Myocyte (in vitro differentiated cells): ENCODE measurements around the gene SLC8A1. TPM values are rescaled to one million over a fixed set of nuclear protein-coding genes. Genes with fewer than 3 reads are reported as not detected.
A peak's percentile ranks its signal among the peaks of the same experiment; 100 is the strongest.

Source experiments
- DNase-seq: peaks from one replicate; pipeline ENCODE4 v3.0.0-alpha.2; 2012; ENCODE audit warnings: low read depth
- total RNA-seq: library from RNA; depleted of rRNA; stranded (reverse); fragments of >200 nt; gene quantifications from 2 replicates; pipeline ENCODE4 v1.2.3, GENCODE V29; 2014

The SLC8A1 gene
- total RNA-seq, 1 donor from 2014 or later = 5.2 TPM

GRCh38 chr2:40458271-40458794 lies 6.4 kb upstream of the SLC8A1 start:
- DNase-seq = peak; percentile 96

- DNase-seq = peak; percentile 72
These were observed 5.9 kb upstream of the SLC8A1 start for GRCh38 chr2:40457837-40458236.

GRCh38 chr2:40457366-40457765 lies 5.5 kb upstream of the SLC8A1 start:
- DNase-seq = no peak

DNA sequence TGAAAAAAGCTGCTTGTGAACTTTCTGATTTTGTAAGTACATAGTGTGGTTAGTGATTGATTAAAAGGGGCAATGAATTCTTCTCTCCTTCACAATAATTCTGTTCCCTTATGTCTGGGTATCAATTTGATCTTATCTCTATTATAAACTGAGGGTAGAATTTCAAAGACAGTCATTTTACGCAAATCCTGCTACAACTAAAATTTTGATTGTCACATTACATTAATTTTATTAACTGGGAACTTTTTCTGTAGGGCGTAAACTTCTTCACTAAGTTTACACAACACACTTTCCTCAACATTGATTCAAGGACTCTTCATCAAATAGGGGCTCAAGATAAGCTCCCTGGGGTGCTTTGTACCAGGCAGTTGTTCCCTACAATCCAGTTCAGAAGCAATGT lies 5.0 kb upstream of the SLC8A1 start:
- DNase-seq = no peak

- DNase-seq = no peak
These were observed 3.8 kb upstream of the SLC8A1 start for GRCh38 chr2:40455661-40456060.

DNA sequence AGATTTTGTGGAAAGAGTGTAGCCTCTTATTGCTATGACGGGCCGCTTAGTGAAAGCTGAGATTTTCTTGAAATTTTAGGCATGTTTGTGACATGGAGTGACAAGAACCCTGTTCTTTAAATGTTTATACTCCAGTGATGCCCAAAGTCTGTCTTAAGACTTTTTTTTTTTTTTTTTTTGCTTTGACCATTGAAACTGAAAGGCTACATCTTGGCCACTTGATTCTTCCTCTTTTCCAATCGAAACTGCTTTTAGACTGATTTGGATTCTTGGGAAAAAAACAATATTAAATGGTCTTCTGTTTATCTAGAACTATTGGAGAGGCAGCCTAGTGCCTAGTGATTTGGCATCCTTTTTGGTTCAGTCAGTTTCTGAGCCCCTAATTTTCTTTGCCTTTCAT lies 2.4 kb upstream of the SLC8A1 start:
- DNase-seq = no peak

DNA sequence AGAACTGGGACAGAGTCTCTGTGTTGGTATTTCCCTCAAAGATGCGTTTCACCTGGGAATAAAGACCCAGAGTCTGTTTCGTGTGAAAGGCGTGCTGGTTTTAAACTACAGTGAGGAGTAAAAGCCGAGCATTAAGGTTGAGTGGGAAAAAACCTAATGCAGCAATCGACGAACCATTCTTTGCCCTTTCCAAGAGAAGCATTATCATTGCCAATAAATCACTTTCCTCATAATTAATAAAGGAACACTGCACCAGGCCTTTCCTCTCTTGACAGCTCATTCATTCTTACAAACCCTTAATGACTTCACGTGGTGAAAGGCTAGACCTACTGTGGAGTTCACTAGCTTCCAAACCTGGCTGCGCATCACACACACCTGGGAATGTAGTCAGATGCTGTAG lies 896 bp upstream of the SLC8A1 start:
- DNase-seq = no peak

- peak; percentile 56 for DNase-seq
These were observed 977 bp downstream of the SLC8A1 start for GRCh38 chr2:40450796-40451430.

DNA sequence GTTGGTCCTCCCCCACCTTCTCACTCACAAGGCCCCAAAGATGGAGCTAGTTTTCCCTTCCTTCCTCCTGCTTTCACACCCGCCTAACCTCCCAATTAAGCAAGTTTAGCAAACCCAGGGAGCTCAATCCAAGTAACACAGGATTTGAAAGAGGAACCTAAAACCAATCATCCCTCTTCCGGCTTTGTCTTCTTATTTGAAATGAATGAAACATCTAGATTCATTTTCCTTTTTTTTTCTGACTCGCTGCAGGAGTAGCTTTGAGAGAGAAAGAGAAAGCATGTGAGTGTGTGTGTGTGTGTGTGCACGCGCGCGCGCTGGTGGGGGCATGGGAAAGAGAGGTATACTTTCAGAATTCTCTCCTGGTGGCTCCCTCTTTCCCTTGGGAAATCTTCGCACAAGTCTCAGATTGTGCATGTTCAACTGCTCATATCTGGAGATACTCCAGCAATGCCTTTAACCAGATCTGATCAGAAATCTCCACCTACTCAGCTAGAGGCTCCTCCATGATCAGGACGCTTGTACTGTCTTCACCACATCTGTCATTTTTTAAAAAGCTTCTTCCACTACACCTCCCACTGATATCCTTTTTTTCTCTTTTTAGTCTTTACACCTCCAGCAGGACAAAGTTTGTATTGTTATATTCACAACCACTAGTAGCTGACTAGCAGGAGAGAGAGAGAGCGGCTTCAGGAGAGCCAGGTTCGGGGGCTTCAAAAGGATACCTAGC lies 1.7 kb downstream of the SLC8A1 start:
- peak; percentile 16 for DNase-seq

- peak; percentile 55 for DNase-seq
These were observed 3.3 kb downstream of the SLC8A1 start for GRCh38 chr2:40448476-40449079.

DNA sequence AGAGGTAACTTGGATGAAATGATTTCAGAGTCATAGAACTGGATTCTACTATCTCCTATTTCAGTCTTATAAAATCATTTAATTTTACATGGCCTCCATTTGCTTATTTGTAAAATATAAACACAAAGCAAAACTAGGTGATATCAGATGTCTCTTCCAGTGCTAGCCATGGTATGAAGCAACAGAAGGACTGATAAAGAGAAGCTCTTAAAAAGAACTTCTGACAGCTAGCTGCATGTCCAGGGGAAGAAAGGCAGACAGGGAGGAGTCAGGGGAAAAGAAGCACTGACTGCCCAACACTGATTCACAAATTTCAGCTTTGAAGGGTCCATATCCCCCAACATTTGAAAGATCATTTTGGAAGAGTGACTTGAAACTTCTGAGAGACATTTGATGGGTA lies 6.4 kb downstream of the SLC8A1 start:
- DNase-seq = no peak

DNA sequence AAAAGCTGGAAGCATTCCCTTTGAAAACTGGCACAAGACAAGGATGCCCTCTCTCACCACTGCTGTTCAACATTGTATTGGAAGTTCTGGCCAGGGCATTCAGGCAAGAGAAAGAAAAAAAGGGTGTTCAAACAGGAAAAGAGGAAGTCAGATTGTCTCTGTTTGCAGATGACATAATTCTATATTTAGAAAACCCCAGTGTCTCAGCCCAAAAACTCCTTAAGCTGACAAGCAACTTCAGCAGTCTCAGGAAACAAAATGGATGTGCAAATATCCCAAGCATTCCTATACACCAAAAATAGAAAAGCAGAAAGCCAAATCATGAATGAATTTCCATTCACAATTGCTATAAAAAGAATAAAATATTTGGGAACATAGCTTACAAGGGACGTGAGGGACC lies 11.1 kb downstream of the SLC8A1 start:
- DNase-seq = no peak

DNA sequence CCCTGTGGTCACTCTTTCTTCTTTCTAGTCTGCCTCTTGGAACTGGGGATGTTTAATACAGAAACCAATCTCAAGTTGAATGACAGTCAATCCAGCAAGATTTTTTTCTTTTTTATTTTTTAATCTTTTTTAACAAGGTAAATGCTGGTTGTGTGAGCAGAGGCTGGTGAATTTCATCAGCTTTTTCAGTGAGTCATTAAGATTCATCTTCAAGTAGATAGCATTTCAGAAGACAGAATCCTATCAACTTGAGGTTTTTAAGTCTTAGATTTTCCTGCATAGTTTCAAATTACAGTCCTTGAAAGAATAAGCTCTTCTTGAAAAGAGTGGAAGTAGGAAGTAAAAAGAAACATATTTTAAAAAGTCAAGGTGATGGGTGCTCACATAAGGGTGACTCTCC lies 12.4 kb downstream of the SLC8A1 start:
- DNase-seq = no peak

- DNase-seq = no peak
These were observed 15.8 kb downstream of the SLC8A1 start for GRCh38 chr2:40436093-40436475.

GRCh38 chr2:40435426-40436092 lies 16.3 kb downstream of the SLC8A1 start:
- no peak for DNase-seq

- peak; percentile 94 for DNase-seq
These were observed 17.1 kb downstream of the SLC8A1 start for GRCh38 chr2:40434731-40435271.

DNA sequence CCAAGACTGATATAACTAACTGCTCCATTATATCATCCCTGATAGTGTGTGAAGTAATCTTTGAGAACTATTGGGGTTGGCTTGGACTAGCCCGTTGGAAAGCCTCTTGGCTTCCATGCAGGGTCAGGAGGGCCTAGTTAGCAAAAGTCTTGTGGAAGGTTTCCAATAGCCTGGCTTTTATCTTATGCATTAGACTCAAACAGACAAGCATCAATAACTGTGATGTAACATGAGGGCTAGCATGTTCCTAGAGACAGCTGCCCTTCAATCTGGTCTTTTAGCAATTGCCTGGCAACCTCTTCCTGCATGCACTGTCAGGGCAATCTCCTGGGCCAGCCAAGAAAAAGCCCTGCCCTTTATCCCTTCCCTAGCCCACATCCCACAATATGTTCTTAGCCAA lies 18.2 kb downstream of the SLC8A1 start:
- peak; percentile 60 for DNase-seq

- DNase-seq = no peak
These were observed 18.9 kb downstream of the SLC8A1 start for GRCh38 chr2:40432921-40433483.

DNA sequence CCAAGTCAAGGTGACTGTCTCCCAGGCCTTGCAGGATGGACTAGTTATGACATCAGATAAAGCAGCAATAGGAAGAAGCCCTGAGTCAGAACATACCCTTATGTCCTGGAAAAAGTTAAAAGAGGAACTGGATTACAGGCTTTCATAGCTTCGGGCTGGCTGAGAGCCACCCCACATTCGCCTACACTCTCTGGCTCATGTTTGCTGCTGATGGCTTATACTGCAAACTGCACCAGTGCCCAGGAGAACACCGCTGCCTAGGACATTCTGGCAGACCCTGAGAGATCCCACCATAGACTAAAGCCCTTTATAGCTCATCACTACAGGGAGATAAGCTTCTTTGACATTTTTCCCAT lies 20.3 kb downstream of the SLC8A1 start:
- peak; percentile 45 for DNase-seq

- DNase-seq = no peak
These were observed 20.9 kb downstream of the SLC8A1 start for GRCh38 chr2:40430776-40431599.
